Transverse colon (tissue), 3 donors: ENCODE measurements around the gene DENND1C.

Source experiments
- CTCF ChIP-seq, 5 experiments: fragments of 200-600 bp in 3 of 5; fragments of 450-650 bp in 2 of 5; sonication (generic) in 3 of 5; IDR thresholded peaks; 1 replicate in 2 of 5; 2 replicates in 3 of 5; pipeline ENCODE4 v1.5.1; 2016 to 2017; ENCODE audit warnings: antibody characterized with exemption in 5 of 5, inconsistent platforms in 3 of 5, mild to moderate bottlenecking in 2 of 5, moderate library complexity in 1 of 5
- EP300 ChIP-seq: sonication (generic); formaldehyde crosslinking; IDR thresholded peaks from one replicate; pipeline ENCODE4 v1.6.1; 2017; ENCODE audit warnings: antibody characterized with exemption, low read depth
- POLR2A ChIP-seq: fragments of 450-650 bp; IDR thresholded peaks from one replicate; pipeline ENCODE4 v1.6.1; 2016; ENCODE audit warnings: antibody characterized with exemption, mild to moderate bottlenecking, moderate library complexity

GRCh38 chr19:6427131-6427530 is 54.5 kb downstream of the DENND1C start:
- no peak for TF ChIP-seq CTCF (IDR thresholded peaks at IDR 0.05)
- TF ChIP-seq POLR2A = no peak
- TF ChIP-seq EP300 = no peak
